ENCODE data around the gene ZNF618.

The ZNF618 gene

DNA sequence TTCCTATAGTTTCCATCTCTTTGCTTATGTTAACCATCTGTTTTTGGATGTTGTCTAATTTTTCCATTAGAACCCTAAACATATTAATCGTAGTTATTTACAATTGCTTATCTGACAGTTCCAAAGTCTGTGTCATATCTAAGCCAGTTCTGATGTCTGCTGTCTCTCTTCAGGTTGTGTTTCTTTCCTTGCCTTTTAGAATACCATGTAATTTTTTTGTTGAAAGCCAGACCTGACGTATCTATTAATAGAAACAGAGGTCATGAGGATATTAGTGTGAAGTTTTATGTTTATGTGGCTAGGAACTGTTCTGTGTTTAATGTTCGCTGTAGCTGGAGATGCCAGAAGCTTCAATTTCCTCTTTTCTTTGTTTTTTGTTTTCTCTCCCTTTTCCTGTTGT lies 52.2 kb downstream of the ZNF618 start:
- intact Hi-C loops (cut with DNase I; ENCODE audit: low total_unique reads), result no loop called here
- DNase-seq, result no peak
- no peaks in the 10 kb centered on the region for H3K36me3 ChIP-seq
- no peaks in the 10 kb centered on the region for H3K27me3 ChIP-seq
- TF ChIP-seq, protein P1, sequence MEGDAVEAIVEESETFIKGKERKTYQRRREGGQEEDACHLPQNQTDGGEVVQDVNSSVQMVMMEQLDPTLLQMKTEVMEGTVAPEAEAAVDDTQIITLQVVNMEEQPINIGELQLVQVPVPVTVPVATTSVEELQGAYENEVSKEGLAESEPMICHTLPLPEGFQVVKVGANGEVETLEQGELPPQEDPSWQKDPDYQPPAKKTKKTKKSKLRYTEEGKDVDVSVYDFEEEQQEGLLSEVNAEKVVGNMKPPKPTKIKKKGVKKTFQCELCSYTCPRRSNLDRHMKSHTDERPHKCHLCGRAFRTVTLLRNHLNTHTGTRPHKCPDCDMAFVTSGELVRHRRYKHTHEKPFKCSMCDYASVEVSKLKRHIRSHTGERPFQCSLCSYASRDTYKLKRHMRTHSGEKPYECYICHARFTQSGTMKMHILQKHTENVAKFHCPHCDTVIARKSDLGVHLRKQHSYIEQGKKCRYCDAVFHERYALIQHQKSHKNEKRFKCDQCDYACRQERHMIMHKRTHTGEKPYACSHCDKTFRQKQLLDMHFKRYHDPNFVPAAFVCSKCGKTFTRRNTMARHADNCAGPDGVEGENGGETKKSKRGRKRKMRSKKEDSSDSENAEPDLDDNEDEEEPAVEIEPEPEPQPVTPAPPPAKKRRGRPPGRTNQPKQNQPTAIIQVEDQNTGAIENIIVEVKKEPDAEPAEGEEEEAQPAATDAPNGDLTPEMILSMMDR (IDR thresholded peaks at IDR 0.05), result no peak
- H3K4me1 ChIP-seq, result peaks cover 0 to 35% (median 24%) of the 10 kb centered on the region in 4 donors
- H3K27ac ChIP-seq, result no peak overlapping the region
- H3K4me3 ChIP-seq, result no peak overlapping the region
- H3K9me3 ChIP-seq, result peaks cover 0 to 20% (median 0%) of the 10 kb centered on the region in 3 donors

DNA sequence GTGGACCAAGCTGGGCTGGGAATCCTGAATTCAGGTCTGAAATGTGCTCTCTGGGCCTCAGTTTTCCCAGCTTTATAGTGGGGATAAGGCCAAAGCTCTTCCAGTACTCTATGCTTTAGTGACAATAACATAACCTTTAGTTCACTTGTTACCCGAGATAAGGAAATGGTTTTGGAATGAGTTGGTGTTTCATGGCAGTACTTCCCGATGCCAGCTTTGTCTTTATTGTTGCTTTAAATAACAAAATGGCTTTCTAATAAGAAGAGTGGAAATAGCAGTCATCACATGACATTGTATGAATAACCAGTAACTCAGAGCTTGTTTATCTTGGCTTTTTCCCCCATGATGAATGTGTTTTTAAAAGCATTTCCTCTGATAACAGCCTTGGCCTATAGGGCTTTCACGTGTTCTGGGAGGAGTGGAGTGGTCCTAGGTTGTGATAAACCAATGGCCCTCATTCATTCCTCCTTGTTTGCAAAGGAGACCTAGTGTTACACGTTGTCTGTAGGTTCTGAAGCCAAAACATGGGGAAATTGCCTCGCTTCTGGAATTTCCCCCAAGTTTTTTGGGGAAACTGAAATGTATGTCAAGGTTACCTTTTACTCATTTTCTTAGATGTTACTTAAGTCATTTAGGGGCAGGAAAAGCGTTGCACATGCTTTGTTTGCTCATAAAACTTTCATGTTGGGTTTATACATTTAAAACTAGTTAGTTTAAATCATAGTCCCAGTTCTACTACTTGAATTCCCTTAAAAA lies 53.7 kb downstream of the ZNF618 start:
- Histone ChIP-seq H3K9me3 (peaks cover 0 to 18% (median 0%) of the 10 kb centered on the region in 3 donors), H3K4me3 (no peak overlapping the region), H3K36me3 (no peaks in the 10 kb centered on the region), H3K27ac (peak overlapping the region; percentile 27 to 56), H3K27me3 (no peaks in the 10 kb centered on the region), H3K4me1 (peaks cover 0 to 41% (median 27%) of the 10 kb centered on the region in 4 donors)
- intact Hi-C loops (cut with DNase I; ENCODE audit: low total_unique reads), result loop anchor here (10.0 kb wide), 1 partner anchor 45 kb away; no protein-coding TSS in a partner anchor
- TF ChIP-seq, protein P1 (IDR thresholded peaks at IDR 0.05), result no peak
- DNase-seq, result peak in 1 of 2 donors; percentile 11

DNA sequence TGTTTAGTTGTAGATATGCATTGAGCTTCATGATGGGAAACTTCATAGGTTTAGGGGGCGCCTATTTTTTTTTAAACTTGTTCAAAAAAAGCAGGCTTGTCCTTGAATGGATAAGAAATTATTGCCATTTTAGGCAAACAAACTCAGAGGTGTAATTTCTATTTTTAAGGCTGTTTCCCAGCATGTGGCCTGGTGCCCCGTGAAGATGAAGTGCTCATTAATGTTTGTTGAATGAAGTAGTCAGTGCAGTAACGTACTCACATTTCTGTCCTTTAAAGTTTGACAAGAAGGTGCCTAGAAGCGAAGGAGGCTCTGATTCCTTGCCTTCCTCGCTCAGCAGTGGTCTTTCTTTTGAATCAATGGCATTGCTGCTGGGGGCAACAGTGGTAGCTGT lies 54.3 kb downstream of the ZNF618 start:
- Histone ChIP-seq H3K27me3 (no peaks in the 10 kb centered on the region), H3K36me3 (no peaks in the 10 kb centered on the region), H3K4me1 (peaks cover 0 to 41% (median 27%) of the 10 kb centered on the region in 4 donors), H3K27ac (peak overlapping the region; percentile 27 to 56), H3K9me3 (peaks cover 0 to 18% (median 0%) of the 10 kb centered on the region in 3 donors), H3K4me3 (no peak overlapping the region)
- TF ChIP-seq, protein P1 (IDR thresholded peaks at IDR 0.05), result no peak
- intact Hi-C loops (cut with DNase I; ENCODE audit: low total_unique reads), result loop anchor here (10.0 kb wide), 1 partner anchor 46 kb away; no protein-coding TSS in a partner anchor
- peak in 1 of 2 donors; percentile 31 for DNase-seq

DNA sequence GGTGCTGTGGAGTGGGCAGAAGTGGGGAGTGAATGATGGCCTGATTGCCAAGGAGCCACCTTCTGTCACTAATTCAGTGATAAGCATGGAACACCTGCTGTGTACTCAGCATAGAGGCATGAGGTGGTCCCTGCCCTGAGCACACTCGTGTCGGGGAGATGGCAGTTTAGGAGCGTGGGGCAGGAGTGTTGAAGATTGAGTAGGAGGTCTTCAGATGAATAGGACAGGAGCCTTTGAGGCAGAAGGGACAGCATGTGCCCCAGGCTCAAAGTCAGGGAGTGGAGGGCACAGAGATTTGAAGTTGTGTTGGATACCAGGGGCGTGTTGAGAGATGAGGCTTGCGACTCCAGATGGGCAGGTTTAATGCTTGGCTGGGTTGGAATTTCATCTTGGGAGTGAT lies 55.0 kb downstream of the ZNF618 start:
- peaks cover 0 to 17% (median 0%) of the 10 kb centered on the region in 3 donors for H3K9me3 ChIP-seq
- no peak overlapping the region for H3K4me3 ChIP-seq
- peak in 1 of 2 donors; percentile 15 for DNase-seq
- H3K27me3 ChIP-seq, result no peaks in the 10 kb centered on the region
- H3K4me1 ChIP-seq, result peaks cover 0 to 41% (median 27%) of the 10 kb centered on the region in 4 donors
- TF ChIP-seq, protein P1 (IDR thresholded peaks at IDR 0.05), result no peak
- peak overlapping the region; percentile 27 to 56 for H3K27ac ChIP-seq
- H3K36me3 ChIP-seq, result no peaks in the 10 kb centered on the region
- intact Hi-C loops (cut with DNase I; ENCODE audit: low total_unique reads), result loop anchor here (10.0 kb wide), 1 partner anchor 46 kb away; no protein-coding TSS in a partner anchor

DNA sequence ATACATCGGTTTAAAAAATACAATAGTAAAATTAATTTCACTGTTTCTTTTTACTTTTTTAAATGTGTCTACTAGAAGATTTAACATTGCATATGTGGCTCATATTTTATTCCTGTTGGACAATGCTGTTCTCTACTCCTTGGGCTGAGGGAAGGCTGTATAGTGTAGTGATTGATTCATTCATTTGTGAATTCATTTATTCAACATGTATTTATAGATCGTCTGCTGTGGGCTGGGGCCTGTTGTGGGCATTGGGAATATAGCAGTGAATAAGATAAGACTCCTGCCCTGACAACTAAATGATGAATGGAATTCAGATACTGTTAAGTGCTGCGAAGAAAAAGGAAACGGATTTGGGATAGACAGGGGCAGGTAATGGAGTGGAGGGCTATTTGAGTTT lies 55.7 kb downstream of the ZNF618 start:
- H3K27me3 ChIP-seq, result no peaks in the 10 kb centered on the region

More for the DNA sequence above, 55.7 kb downstream of the ZNF618 start:
- TF ChIP-seq, protein P1 (IDR thresholded peaks at IDR 0.05), result no peak
- DNase-seq, result no peak
- Histone ChIP-seq H3K36me3 (no peaks in the 10 kb centered on the region), H3K9me3 (peaks cover 0 to 12% (median 0%) of the 10 kb centered on the region in 3 donors), H3K4me1 (peaks cover 0 to 41% (median 27%) of the 10 kb centered on the region in 4 donors), H3K4me3 (no peak overlapping the region), H3K27ac (peak overlapping the region; percentile 72 to 77)
- intact Hi-C loops (cut with DNase I; ENCODE audit: low total_unique reads), result loop anchor here (10.0 kb wide), 1 partner anchor 47 kb away; no protein-coding TSS in a partner anchor

Data from tibial artery (tissue), 4 donors.